Activated naive CD8-positive, alpha-beta T cell treated with anti-CD3 and anti-CD28 coated beads for 36 hours (primary cell): ENCODE measurements around the gene ITFG1. TPM values are rescaled to one million over a fixed set of nuclear protein-coding genes. Genes with fewer than 3 reads are reported as not detected.
"Not testable (repeated sequence)": the region's sequence is repeated elsewhere in the genome, so short reads cannot be mapped to it uniquely, and the experiment has no call there.

Experiments used
- DNase-seq: peaks from one replicate; pipeline ENCODE4 v3.0.0; 2021
- H3K27ac Mint-ChIP-seq: one replicate; pipeline ENCODE4 v1.8.0; 2022; ENCODE audit warnings: mild to moderate bottlenecking, moderate library complexity, mixed read lengths
- H3K27me3 Mint-ChIP-seq: one replicate; pipeline ENCODE4 v1.8.0; 2022; ENCODE audit warnings: mild to moderate bottlenecking, mixed read lengths
- H3K36me3 Mint-ChIP-seq: one replicate; pipeline ENCODE4 v1.8.0; 2021; ENCODE audit warnings: mild to moderate bottlenecking, mixed read lengths
- H3K4me1 Mint-ChIP-seq: one replicate; pipeline ENCODE4 v1.8.0; 2021; ENCODE audit warnings: mixed read lengths
- H3K4me3 Mint-ChIP-seq: one replicate; pipeline ENCODE4 v1.8.0; 2022; ENCODE audit warnings: mild to moderate bottlenecking, moderate library complexity, mixed read lengths
- H3K9me3 Mint-ChIP-seq: one replicate; pipeline ENCODE4 v1.8.0; 2022; ENCODE audit warnings: mixed read lengths
- total RNA-seq, 2 experiments: library from RNA; stranded (reverse); gene quantifications; one replicate each; pipeline ENCODE4 v1.2.3, GENCODE V29; 2021

ITFG1 gene
- total RNA-seq, 2 experiments from 2014 or later = 19.5 to 20.5 TPM

DNA sequence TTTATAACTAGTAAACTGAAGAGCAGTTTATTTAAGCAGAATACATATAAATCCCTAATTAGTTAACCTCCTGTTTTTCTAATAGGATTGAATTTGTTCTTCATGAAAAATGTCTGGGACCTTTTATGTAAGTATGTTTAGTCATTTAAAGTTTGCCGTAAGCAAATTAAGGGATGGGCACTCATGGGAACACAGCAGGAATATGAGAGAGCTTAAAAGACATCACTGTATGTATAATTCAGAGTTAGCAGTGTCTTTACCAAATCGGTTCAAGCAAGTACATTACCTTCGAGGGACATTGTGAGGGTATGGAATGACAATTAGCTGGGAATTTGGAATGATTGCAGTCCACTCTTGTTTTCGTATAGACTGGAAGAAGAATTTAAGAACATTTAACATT lies 299.4 kb downstream of the ITFG1 start:
- Mint-ChIP-seq H3K36me3 (peaks cover 19% of the 10 kb centered on the region), H3K4me1 (no peaks in the 10 kb centered on the region), H3K4me3 (no peak overlapping the region), H3K9me3 (peaks cover 1% of the 10 kb centered on the region), H3K27ac (no peak overlapping the region), H3K27me3 (no peaks in the 10 kb centered on the region)
- no peak for DNase-seq

DNA sequence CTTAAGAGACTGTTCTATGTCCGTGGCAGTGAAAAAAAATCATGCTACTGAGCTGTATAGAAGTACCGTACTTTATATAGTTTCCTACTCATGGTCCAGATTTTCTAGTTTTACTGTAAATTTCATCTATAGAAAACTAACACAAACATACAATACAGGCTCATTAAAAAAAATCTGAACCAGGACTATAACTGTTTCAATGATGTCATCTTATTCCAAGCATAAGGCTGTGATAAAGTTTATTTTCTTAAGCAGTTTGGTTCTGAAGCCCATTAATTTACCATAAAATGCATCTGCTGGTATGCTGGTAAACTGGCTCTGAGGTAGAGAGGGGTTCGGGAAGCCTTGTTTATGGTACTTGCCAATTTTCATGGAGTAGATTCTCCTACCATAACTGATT lies 300.4 kb downstream of the ITFG1 start:
- peaks cover 26% of the 10 kb centered on the region for H3K36me3 Mint-ChIP-seq
- no peak overlapping the region for H3K27ac Mint-ChIP-seq
- H3K9me3 Mint-ChIP-seq = peaks cover 2% of the 10 kb centered on the region
- no peaks in the 10 kb centered on the region for H3K4me1 Mint-ChIP-seq
- H3K27me3 Mint-ChIP-seq = no peaks in the 10 kb centered on the region
- H3K4me3 Mint-ChIP-seq = no peak overlapping the region
- no peak for DNase-seq

DNA sequence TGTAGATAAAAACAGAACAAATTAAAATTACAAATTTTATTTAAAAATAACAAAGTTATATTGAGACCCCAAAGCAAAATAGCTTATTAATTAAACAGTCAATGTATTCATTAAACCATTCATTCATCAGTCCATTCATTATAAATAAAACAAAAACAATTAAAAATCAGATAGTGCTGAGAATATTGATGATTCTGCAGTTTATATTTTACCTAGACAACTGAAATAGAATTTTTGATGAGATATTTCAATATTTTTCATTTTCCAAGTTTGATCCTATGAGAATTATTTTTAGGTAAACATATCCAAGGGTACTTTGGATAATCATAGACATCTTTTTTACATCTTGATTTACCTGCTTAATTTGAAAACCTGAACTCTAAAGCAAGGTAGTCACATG lies 301.9 kb downstream of the ITFG1 start:
- Mint-ChIP-seq H3K9me3 (peaks cover 2% of the 10 kb centered on the region), H3K4me1 (no peaks in the 10 kb centered on the region), H3K27ac (no peak overlapping the region), H3K4me3 (no peak overlapping the region), H3K36me3 (peaks cover 27% of the 10 kb centered on the region), H3K27me3 (no peaks in the 10 kb centered on the region)
- no peak for DNase-seq

DNA sequence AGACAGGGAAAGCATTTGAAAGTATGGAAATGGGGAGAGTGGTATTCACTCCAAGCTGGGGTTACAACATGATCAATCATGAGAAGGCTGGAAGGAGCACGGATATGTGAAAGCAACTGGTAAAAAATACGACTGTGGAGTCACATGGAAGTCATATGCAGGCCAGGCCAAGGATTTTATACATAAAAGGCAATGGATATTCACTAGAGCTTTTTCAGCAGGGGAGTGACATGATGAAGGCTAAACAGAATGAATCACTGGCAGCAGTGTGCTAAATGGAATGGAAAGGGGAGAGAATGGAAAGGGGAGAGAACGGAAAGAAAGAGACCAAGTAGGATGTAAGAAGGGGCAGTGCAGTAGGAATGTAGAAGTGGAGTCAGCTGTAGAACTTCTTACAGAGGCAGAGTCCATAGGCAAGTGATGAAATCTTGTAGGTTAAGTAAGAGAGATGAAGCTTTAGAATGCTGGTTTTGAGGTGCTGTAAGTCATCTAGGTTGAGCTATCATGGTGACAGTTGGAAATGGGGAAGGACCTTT lies 304.1 kb downstream of the ITFG1 start:
- H3K4me3 Mint-ChIP-seq = no peak overlapping the region
- H3K27me3 Mint-ChIP-seq = no peaks in the 10 kb centered on the region
- no peak for DNase-seq
- peaks cover 17% of the 10 kb centered on the region for H3K9me3 Mint-ChIP-seq
- H3K36me3 Mint-ChIP-seq = peaks cover 48% of the 10 kb centered on the region
- no peak overlapping the region for H3K27ac Mint-ChIP-seq
- H3K4me1 Mint-ChIP-seq = no peaks in the 10 kb centered on the region

DNA sequence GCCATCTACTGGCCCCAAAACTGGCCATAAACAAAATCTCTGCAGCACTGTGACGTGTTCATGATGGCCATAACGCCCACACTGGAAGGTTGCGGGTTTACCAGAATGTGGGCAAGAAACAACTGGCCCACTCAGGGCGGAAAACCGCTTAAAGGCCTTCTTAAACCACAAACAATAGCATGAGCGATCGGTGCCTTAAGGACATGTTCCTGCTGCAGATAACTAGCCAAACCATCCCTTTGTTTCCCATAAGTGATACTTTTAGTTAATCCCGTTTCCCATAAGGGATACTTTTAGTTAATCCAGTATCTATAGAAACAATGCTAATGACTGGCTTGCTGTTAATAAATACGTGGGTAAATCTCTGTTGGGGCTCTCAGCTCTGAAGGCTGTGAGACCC lies 308.4 kb downstream of the ITFG1 start:
- not testable (repeated sequence) for H3K4me1 Mint-ChIP-seq, H3K4me3 Mint-ChIP-seq

DNA sequence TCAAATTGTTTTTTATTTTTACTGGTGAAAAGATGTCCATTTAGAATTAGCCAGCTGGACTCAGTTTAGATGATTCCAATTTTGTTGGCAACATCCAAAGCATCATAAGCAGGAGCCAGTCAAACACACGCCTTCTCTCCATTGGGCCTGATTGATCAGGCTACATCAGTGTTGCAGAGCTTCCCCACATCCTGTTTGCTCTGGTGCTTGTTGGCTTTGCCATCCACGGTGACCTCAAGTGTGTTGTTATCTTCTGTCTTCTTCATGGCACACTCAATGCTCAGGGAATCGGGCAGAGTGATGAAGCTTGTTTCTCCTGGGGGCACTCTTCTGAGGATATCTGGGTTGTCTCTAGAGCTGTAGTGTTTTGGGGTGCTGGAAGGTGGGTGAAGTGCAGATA lies 310.8 kb downstream of the ITFG1 start:
- Mint-ChIP-seq H3K27me3 (peaks cover 13% of the 10 kb centered on the region), H3K4me1 (no peaks in the 10 kb centered on the region), H3K9me3 (peaks cover 28% of the 10 kb centered on the region), H3K27ac (no peak overlapping the region), H3K4me3 (no peak overlapping the region), H3K36me3 (peaks cover 26% of the 10 kb centered on the region)
- no peak for DNase-seq

More for the DNA sequence above, 308.4 kb downstream of the ITFG1 start:
- not testable (repeated sequence) for H3K27ac Mint-ChIP-seq, DNase-seq, H3K27me3 Mint-ChIP-seq
- Mint-ChIP-seq H3K9me3 (peaks cover 31% of the 10 kb centered on the region), H3K36me3 (peaks cover 40% of the 10 kb centered on the region)

DNA sequence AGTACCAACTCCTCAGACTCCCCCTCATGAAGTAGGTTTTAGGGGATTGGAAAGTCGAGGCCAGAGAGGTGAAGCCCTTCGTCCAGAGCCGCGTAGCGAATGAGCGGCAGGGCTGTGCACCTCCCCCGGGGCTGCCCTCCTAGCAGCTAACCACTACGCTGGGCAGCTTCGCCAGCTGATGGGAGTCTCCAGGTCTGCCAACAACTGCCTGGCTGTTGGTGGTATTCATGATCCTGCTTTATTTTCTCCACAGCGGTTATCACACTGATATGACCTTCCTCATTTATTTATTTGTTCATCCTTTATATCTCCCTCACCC lies 316.3 kb downstream of the ITFG1 start:
- peaks cover 46% of the 10 kb centered on the region for H3K27me3 Mint-ChIP-seq
- H3K27ac Mint-ChIP-seq = no peak overlapping the region
- no peaks in the 10 kb centered on the region for H3K9me3 Mint-ChIP-seq
- H3K4me1 Mint-ChIP-seq = peaks cover 16% of the 10 kb centered on the region
- no peak for DNase-seq
- peaks cover 5% of the 10 kb centered on the region for H3K36me3 Mint-ChIP-seq
- peak overlapping the region; percentile 76 for H3K4me3 Mint-ChIP-seq

DNA sequence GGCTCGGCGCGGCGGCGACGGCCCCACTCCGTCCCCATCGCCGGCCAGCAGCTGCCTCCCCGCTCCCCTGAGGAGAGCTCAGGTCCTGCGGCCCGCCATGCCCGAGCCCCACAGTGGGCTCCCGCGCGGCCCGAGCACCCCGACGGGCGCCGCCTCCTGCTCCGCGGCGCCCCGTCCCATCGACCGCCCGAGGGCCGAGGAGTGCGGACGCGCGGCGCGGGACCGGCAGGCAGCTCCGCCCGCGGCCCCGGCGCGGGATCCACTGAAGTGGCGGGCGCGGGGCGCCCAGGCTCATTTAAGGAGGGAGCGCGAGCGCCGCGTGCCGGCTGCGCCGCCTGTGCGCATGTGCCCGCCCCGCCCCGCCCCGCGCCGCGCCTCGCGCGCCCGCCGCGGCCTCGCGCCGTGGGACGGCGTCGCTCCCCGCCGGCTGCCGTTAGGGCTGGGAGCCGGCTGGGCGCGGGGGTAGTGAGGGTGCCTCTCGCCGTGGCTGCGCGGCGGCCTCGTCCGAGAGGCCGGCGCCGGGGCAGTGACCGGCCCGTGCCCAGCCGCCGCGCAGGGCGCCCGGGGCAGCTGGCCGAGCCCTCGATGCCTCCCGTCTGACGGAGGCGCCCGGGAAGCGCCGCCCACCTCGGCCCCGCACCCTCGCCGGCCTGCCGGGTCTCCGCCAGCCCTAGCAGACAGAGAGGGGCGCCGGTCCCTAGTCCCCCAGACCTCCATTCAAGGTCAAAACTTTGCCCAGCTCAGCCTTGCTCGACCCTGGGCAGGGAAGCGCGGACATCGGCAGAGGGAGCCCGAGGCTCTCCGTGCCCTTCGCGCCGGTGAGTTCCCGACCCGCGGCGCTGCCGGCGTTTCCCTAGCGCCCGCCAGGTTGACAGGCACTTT lies 316.9 kb downstream of the ITFG1 start, which contains the start of gene NETO2:
Gene NETO2, minus strand, starts transcription at position 269 of the 882 bp plus-strand sequence. CDS start 333 bp downstream, outside the sequence.
- peaks cover 50% of the 10 kb centered on the region for H3K27me3 Mint-ChIP-seq
- H3K27ac Mint-ChIP-seq = no peak within 1 kb of the TSS
- peak within 1 kb of the TSS; percentile 76 for H3K4me3 Mint-ChIP-seq
- peak; percentile 75 for DNase-seq
- H3K4me1 Mint-ChIP-seq = peaks cover 17% of the 10 kb centered on the region
- H3K36me3 Mint-ChIP-seq = peaks cover 5% of the 10 kb centered on the region
- no peaks in the 10 kb centered on the region for H3K9me3 Mint-ChIP-seq

DNA sequence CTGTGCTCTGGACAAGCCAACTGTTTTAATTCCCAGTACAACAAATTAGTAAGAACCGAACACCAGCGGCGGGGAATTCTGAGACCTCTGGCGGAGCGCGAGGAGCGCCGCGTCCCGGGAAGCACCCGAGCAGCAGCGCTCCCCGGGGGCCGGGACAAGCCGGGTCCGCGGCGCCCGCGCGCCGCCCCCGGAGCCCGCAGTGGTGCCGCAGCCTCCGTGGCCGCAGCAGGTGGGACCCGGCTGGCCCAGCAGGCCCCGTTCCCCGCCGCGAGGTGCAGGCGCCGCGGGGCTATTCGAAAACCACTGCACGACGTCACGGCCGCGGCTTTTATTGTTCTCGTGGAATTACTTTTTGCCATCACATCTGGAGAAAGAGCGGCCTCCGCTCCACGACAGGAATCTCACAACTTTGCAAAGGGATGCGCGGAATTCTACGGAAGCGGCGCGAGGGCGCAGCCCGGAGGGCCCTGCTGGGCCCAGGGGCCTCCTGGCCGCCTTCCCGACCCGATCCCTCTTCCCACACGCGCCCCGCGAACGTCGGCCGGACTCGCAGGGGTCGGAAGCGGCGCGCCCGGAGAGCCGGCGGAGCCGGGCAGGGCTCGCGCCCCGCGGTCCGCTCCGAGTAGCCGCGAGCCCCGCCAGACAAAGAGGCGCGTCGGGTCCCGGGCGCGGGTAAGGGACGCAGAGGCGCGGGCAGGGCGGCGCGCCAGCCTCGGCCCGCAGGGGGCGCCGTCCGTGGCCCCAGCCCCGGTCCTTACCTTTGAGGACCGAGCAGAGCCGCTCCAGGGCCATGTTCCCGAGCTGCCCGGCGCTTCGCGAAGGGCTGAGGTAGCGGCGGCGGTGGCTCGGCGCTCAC lies 317.8 kb downstream of the ITFG1 start:
- H3K9me3 Mint-ChIP-seq = no peaks in the 10 kb centered on the region
- peaks cover 21% of the 10 kb centered on the region for H3K4me1 Mint-ChIP-seq
- H3K27ac Mint-ChIP-seq = no peak overlapping the region

DNA sequence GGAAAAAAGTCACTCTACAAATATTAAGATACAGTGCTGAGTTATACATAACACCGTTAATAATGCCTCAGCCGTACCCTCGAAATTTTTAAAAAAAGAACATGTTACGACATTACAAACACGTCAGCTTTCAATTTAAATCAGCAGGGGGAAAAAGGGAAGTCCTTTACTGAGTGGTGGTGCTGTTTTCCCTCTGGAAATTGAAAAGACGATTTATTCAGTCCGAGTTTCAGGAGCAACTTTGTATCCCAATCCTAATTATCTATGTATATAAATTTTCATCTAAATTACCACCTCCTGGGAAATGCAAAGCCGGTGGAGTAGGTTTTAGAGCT lies 318.4 kb downstream of the ITFG1 start:
- H3K4me3 Mint-ChIP-seq = peak overlapping the region; percentile 83
- no peak for DNase-seq
- no peak overlapping the region for H3K27ac Mint-ChIP-seq
- no peaks in the 10 kb centered on the region for H3K9me3 Mint-ChIP-seq
- H3K27me3 Mint-ChIP-seq = peaks cover 50% of the 10 kb centered on the region
- peaks cover 21% of the 10 kb centered on the region for H3K4me1 Mint-ChIP-seq
- peaks cover 5% of the 10 kb centered on the region for H3K36me3 Mint-ChIP-seq

More for the DNA sequence above, 317.8 kb downstream of the ITFG1 start:
- H3K27me3 Mint-ChIP-seq = peaks cover 50% of the 10 kb centered on the region
- peak; percentile 74 for DNase-seq
- H3K4me3 Mint-ChIP-seq = peak overlapping the region; percentile 83
- H3K36me3 Mint-ChIP-seq = peaks cover 5% of the 10 kb centered on the region

DNA sequence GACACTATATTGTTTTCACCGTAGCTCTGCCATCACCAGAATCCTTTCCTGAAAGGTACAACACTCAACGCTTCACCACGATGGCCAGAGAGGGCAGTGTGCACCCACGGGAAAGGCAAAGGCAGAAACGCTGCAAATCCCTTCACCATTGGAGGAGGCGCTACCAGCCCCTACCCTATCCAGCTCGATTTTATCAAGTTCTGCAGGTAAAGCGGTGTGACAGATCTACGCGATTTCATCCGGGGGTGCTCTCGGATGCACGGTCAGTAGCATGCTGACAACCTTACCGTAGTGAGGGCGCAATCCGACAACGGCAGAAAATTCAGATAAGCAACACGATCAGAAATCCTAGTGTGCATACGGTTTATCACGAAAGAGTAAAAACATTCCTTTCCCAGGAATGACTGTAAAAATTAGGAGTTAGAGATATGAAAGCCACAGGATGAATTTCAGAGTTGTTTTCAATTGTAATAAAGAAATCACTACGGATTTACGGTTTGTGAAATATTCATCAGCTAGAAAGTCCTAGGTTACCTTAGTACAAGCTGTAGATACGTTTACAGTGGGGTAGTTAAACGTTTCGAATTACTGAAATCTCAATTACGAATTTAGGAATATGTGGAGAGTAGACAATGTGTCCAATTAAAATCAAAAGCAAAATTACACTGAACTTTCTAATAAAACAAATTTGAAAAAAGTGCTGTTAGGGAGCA lies 318.9 kb downstream of the ITFG1 start:
- peaks cover 21% of the 10 kb centered on the region for H3K4me1 Mint-ChIP-seq
- H3K36me3 Mint-ChIP-seq = peaks cover 5% of the 10 kb centered on the region
- peaks cover 50% of the 10 kb centered on the region for H3K27me3 Mint-ChIP-seq
- no peaks in the 10 kb centered on the region for H3K9me3 Mint-ChIP-seq
- H3K27ac Mint-ChIP-seq = peak overlapping the region; percentile 52
- H3K4me3 Mint-ChIP-seq = peak overlapping the region; percentile 83
- DNase-seq = peak; percentile 80

DNA sequence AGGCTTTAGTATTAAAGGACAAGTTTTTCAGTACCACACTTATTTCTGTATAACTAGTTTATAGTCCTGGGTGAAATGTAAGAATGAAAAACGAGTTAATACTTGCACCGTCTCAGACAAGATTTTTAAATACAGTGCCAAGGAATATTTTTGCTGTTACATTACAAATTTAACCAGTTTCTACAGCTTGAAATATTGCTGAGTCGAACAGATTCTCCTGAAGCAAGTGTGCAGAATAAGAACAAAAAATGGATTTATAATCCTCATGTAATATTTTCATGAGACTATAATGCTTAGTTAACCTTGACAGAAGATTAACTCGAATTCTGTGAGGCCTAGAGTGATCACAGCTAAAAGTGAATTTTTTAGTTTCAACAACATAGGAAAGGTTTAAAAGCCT lies 320.2 kb downstream of the ITFG1 start:
- Mint-ChIP-seq H3K9me3 (no peaks in the 10 kb centered on the region), H3K4me1 (peaks cover 22% of the 10 kb centered on the region), H3K27ac (no peak overlapping the region), H3K4me3 (no peak overlapping the region), H3K36me3 (peaks cover 5% of the 10 kb centered on the region), H3K27me3 (peaks cover 43% of the 10 kb centered on the region)
- DNase-seq = no peak

DNA sequence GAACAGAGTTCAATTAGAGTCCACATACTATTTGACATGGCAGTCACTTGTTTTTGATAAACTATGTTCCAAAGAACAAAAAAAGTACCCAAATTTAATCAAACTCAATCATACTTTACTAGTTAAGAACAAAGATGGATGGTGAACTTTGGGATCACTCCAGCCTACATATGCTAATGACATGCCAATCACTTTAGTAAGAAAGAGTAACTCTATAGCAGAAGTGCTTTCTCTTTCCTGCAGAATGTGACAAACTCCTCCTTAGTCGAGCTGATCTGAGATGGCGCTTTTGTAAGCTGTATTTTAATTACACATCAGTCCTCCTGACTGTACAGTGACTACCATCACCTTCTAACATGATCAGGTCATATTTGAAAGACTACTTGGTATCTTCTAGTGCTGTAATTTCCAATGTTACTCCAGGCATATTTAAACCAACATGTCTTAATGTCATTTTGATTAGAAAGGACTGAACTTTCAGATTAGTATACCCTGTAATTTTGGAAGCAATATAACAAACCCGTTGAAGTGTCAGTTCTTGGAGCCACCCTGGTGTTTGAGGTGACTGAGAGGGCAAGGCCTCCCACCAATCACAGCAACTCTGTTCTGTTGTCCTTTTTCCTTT lies 321.2 kb downstream of the ITFG1 start:
- Mint-ChIP-seq H3K27ac (no peak overlapping the region), H3K36me3 (peaks cover 5% of the 10 kb centered on the region), H3K27me3 (peaks cover 33% of the 10 kb centered on the region), H3K4me1 (peaks cover 22% of the 10 kb centered on the region), H3K9me3 (no peaks in the 10 kb centered on the region), H3K4me3 (no peak overlapping the region)
- no peak for DNase-seq

DNA sequence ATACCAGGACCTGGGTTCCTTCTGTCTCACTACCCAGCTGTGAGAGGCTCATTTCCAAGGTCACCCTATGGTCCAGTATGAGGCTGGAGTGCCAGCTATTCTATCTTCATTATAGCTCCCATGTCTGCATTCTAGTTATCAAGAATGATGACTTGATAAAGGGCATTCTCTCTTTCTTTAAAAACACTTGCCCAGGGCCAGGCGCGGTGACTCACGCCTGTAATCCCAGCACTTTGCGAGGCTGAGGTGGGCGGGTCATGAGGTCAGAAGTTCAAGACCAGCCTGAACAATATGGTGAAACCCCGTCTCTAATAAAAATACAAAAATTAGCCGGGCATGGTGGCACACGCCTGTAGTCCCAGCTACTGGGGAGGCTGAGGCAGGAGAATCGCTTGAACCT lies 322.9 kb downstream of the ITFG1 start:
- Mint-ChIP-seq H3K4me1 (peaks cover 21% of the 10 kb centered on the region), H3K27me3 (peaks cover 31% of the 10 kb centered on the region)
- H3K9me3 Mint-ChIP-seq, H3K4me3 Mint-ChIP-seq, H3K27ac Mint-ChIP-seq, H3K36me3 Mint-ChIP-seq, DNase-seq: not testable (repeated sequence)
